ENCODE data around the gene VWCE. TPM values are rescaled to one million over a fixed set of nuclear protein-coding genes. Genes with fewer than 3 reads are reported as not detected.

The VWCE gene
- total RNA-seq, 1 experiment from 2014 or later, result 2.5 TPM

DNA sequence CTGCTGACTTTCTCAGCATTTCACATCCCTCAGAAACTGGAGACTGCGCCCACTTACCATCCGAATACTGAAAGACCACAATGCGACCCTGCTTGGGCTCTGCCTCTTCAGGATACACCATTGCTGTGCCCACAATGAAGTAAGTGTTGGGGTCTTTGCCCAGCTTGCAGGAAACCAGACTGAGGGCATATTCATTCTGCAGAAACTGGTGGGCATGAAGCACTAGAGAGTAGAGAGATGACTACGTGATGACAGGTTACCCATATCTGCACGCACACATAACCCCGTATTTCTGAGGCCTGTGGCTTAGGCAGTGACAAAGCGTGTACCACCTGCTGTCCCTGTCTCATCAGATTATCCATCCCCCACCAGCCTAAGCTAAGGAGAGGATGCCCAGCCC is 14.6 kb upstream of the VWCE start:
- Histone ChIP-seq H4K20me1 (ENCODE audit: insufficient read depth) (no peaks in the 10 kb centered on the region), H3K36me3 (ENCODE audit: control insufficient read depth in 1 of 2, insufficient read depth in 2 of 2, low read length in 2 of 2) (peaks cover 72 to 82% of the 10 kb centered on the region in 2 experiments; a peak in 3 of 4 replicates)
- ATAC-seq, result no peak

More for the DNA sequence above, 14.6 kb upstream of the VWCE start:
- Histone ChIP-seq H3K4me2 (ENCODE audit: low read length) (no peak overlapping the region), H3K79me2 (ENCODE audit: insufficient read depth, low read length) (peaks cover 13% of the 10 kb centered on the region), H3K27ac (ENCODE audit: low read depth, low read length) (no peak overlapping the region), H3K9me2 (ENCODE audit: insufficient read depth) (no peaks in the 10 kb centered on the region), H3K4me3 (replicated peaks in 1 of 2; ENCODE audit: low read depth in 1 of 2, low read length in 2 of 2) (no peak overlapping the region), H3K4me1 (ENCODE audit: control insufficient read depth in 1 of 2, insufficient read depth in 2 of 2, low read length in 2 of 2) (no peaks in the 10 kb centered on the region), H3K9ac (ENCODE audit: low read length) (no peak overlapping the region), H3K27me3 (ENCODE audit: insufficient read depth, low read length) (no peaks in the 10 kb centered on the region), H3K9me3 (ENCODE audit: control insufficient read depth in 1 of 2, insufficient read depth in 1 of 2, low read depth in 1 of 2, low read length in 2 of 2) (no peaks in the 10 kb centered on the region), H2AFZ (ENCODE audit: low read depth, low read length, poor library complexity, severe bottlenecking) (no peak overlapping the region)
- TF ChIP-seq CEBPB (IDR thresholded peaks at IDR 0.05; ENCODE audit: low read depth) (no peak), ZFX (IDR thresholded peaks at IDR 0.05) (no peak), EZH2phosphoT487 (IDR thresholded peaks at IDR 0.05; ENCODE audit: borderline replicate concordance) (no peak), EZH2 (IDR thresholded peaks at IDR 0.05) (no peak), POLR2AphosphoS5 (IDR thresholded peaks at IDR 0.05; ENCODE audit: low read depth, low read length) (no peak), POLR2A (IDR thresholded peaks at IDR 0.05; ENCODE audit: borderline replicate concordance, extremely low read depth, insufficient read depth, insufficient read length) (no peak), SIN3A (IDR thresholded peaks at IDR 0.05; ENCODE audit: low read depth) (no peak), FOSL1 (IDR thresholded peaks at IDR 0.05; ENCODE audit: low read depth) (no peak), CBX3 (IDR thresholded peaks at IDR 0.05; ENCODE audit: low read depth) (no peak), ELF1 (IDR thresholded peaks at IDR 0.05; ENCODE audit: borderline replicate concordance, low read depth) (no peak), EGR1 (IDR thresholded peaks at IDR 0.05; ENCODE audit: low read depth) (no peak), JUND (IDR thresholded peaks at IDR 0.05) (no peak), SP1 (IDR thresholded peaks at IDR 0.05; ENCODE audit: low read depth) (no peak), SRF (IDR thresholded peaks at IDR 0.05; ENCODE audit: low read depth) (no peak), RAD21 (IDR thresholded peaks at IDR 0.05; ENCODE audit: low read depth) (no peak), ZNF274 (IDR thresholded peaks at IDR 0.05; ENCODE audit: low read depth, low read length) (no peak)
- TF ChIP-seq, protein P1, sequence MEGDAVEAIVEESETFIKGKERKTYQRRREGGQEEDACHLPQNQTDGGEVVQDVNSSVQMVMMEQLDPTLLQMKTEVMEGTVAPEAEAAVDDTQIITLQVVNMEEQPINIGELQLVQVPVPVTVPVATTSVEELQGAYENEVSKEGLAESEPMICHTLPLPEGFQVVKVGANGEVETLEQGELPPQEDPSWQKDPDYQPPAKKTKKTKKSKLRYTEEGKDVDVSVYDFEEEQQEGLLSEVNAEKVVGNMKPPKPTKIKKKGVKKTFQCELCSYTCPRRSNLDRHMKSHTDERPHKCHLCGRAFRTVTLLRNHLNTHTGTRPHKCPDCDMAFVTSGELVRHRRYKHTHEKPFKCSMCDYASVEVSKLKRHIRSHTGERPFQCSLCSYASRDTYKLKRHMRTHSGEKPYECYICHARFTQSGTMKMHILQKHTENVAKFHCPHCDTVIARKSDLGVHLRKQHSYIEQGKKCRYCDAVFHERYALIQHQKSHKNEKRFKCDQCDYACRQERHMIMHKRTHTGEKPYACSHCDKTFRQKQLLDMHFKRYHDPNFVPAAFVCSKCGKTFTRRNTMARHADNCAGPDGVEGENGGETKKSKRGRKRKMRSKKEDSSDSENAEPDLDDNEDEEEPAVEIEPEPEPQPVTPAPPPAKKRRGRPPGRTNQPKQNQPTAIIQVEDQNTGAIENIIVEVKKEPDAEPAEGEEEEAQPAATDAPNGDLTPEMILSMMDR (IDR thresholded peaks at IDR 0.05 in 2 of 3, conservative IDR thresholded peaks at IDR 0.05 in 1 of 3; ENCODE audit: borderline replicate concordance in 1 of 3, insufficient read depth in 1 of 3, low read depth in 2 of 3, low read length in 2 of 3), result no peak
- TF ChIP-seq, protein P2, sequence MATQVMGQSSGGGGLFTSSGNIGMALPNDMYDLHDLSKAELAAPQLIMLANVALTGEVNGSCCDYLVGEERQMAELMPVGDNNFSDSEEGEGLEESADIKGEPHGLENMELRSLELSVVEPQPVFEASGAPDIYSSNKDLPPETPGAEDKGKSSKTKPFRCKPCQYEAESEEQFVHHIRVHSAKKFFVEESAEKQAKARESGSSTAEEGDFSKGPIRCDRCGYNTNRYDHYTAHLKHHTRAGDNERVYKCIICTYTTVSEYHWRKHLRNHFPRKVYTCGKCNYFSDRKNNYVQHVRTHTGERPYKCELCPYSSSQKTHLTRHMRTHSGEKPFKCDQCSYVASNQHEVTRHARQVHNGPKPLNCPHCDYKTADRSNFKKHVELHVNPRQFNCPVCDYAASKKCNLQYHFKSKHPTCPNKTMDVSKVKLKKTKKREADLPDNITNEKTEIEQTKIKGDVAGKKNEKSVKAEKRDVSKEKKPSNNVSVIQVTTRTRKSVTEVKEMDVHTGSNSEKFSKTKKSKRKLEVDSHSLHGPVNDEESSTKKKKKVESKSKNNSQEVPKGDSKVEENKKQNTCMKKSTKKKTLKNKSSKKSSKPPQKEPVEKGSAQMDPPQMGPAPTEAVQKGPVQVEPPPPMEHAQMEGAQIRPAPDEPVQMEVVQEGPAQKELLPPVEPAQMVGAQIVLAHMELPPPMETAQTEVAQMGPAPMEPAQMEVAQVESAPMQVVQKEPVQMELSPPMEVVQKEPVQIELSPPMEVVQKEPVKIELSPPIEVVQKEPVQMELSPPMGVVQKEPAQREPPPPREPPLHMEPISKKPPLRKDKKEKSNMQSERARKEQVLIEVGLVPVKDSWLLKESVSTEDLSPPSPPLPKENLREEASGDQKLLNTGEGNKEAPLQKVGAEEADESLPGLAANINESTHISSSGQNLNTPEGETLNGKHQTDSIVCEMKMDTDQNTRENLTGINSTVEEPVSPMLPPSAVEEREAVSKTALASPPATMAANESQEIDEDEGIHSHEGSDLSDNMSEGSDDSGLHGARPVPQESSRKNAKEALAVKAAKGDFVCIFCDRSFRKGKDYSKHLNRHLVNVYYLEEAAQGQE (IDR thresholded peaks at IDR 0.05; ENCODE audit: low read depth), result no peak
- no peak for DNase-seq (ENCODE audit: low read depth, low spot score)
- intact Hi-C loops (cut with micrococcal nuclease), result no loop called here
- RAD21 ChIA-PET (ENCODE audit: low non-redundant PET in 1 of 2, low total read pairs in 2 of 2, uncharacterized antibody in 2 of 2, unreplicated experiment in 2 of 2), result no interaction called here
- POLR2A ChIA-PET, result no interaction called here
- no TSS peak for BruUV-seq (replicated peaks)
- CTCF ChIA-PET, result no interaction called here
